Glutamatergic neuron (in vitro differentiated cells): ENCODE data around the gene TOMM20. TPM values are rescaled to one million over a fixed set of nuclear protein-coding genes. Genes with fewer than 3 reads are reported as not detected.
"Not testable (repeated sequence)": the region's sequence is repeated elsewhere in the genome, so short reads cannot be mapped to it uniquely, and the experiment has no call there.

Experiments used
- DNase-seq: peaks from one replicate; pipeline ENCODE4 v3.0.0; 2022
- H3K27ac Mint-ChIP-seq: one replicate; pipeline ENCODE4 v1.8.0; 2020; ENCODE audit warnings: mild to moderate bottlenecking, mixed read lengths, inconsistent platforms; ENCODE audit not compliant: unreplicated experiment
- H3K27me3 Mint-ChIP-seq: one replicate; pipeline ENCODE4 v1.8.0; 2020; ENCODE audit warnings: mild to moderate bottlenecking, moderate library complexity, mixed read lengths, inconsistent platforms; ENCODE audit not compliant: unreplicated experiment
- H3K36me3 Mint-ChIP-seq: one replicate; pipeline ENCODE4 v1.8.0; 2020; ENCODE audit warnings: mild to moderate bottlenecking, mixed read lengths, inconsistent platforms; ENCODE audit not compliant: unreplicated experiment
- H3K4me1 Mint-ChIP-seq: one replicate; pipeline ENCODE4 v1.8.0; 2020; ENCODE audit warnings: mild to moderate bottlenecking, low read depth, mixed read lengths, inconsistent platforms; ENCODE audit not compliant: unreplicated experiment
- H3K4me3 Mint-ChIP-seq: one replicate; pipeline ENCODE4 v1.8.0; 2020; ENCODE audit warnings: mild to moderate bottlenecking, mixed read lengths, inconsistent platforms; ENCODE audit not compliant: unreplicated experiment
- H3K9me3 Mint-ChIP-seq: one replicate; pipeline ENCODE4 v1.8.0; 2020; ENCODE audit warnings: mild to moderate bottlenecking, moderate library complexity, mixed read lengths, inconsistent platforms; ENCODE audit not compliant: unreplicated experiment
- total RNA-seq: library from RNA; stranded (reverse); fragmentation: NEBNext Ultra II Directional; extraction: Animal tissue kit (Norgen Biotek cat#: 25700); gene quantifications from one replicate; pipeline ENCODE4 v1.2.1, GENCODE V29; 2021; ENCODE audit not compliant: unreplicated experiment
- TF ChIP-seq, protein P1 (sequence below): fragments of 200-600 bp; sonication (generic); IDR thresholded peaks from one replicate; pipeline ENCODE4 v1.5.0; 2021; ENCODE audit not compliant: partially characterized antibody, unreplicated experiment

Gene TOMM20
- total RNA-seq, 1 donor from 2014 or later: 166 TPM

DNA sequence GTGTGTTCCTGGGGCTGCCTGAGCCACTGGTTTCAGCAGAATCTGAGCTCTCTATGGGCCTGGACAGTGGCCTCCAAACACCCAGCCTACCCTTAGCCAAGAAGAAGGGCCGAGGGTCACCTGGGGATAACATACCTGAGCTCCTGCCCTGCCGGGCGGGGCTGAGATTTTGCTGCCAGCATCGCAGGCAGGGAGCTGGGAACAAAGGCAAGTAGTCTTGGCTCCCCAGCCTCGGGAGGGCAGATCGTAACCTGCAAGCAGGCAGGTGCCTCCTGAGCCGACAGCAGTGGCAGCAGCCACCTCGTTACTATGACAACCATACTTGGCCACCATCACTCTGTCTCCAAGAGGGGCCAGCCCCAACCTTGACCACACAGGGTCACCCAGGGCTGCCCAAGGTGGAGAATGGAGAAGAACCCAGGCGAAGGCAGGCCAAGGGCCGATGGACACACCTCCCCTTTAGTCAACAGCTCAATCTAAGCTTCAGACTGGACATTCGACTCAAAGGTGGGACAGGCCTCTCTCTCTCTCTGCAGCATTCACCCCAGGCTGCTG lies 54.6 kb downstream of the TOMM20 start:
- no peak for DNase-seq
- no peak overlapping the region for H3K27ac Mint-ChIP-seq

DNA sequence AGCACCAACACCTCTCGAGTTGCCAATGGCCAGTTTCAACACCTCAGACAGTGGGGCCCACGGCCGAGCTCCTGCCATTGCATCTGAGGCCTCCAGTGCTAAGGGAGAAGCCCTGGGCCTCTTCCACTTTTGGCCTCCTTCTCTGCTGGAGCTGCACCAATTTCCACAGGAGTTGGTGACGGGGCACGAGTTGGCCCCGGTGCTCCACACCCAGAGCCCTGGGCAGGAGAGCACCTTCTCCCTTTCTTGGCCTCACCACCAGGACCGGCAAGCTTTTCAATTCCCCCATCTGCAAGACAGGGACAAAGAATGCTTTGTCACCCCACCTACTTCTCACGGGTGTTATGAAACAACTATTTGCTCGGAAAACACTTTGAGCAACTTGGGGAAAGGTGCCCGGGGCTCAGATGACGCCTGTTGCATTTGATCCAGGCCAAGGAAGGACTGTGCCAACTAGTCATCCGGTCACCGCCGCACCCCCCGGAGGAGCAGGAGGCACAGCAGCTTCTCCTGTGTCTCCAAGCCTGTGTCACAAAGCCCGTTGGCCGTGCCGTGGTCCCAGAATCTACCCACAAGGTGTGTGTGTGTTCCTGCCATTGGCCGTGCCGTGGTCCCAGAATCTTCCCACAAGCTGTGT lies 55.2 kb downstream of the TOMM20 start:
- no peak overlapping the region for H3K27ac Mint-ChIP-seq
- H3K4me1 Mint-ChIP-seq: peaks cover 19% of the 10 kb centered on the region
- no peaks in the 10 kb centered on the region for H3K9me3 Mint-ChIP-seq
- no peak overlapping the region for H3K4me3 Mint-ChIP-seq
- no peak for DNase-seq
- no peaks in the 10 kb centered on the region for H3K36me3 Mint-ChIP-seq
- TF ChIP-seq, protein P1, sequence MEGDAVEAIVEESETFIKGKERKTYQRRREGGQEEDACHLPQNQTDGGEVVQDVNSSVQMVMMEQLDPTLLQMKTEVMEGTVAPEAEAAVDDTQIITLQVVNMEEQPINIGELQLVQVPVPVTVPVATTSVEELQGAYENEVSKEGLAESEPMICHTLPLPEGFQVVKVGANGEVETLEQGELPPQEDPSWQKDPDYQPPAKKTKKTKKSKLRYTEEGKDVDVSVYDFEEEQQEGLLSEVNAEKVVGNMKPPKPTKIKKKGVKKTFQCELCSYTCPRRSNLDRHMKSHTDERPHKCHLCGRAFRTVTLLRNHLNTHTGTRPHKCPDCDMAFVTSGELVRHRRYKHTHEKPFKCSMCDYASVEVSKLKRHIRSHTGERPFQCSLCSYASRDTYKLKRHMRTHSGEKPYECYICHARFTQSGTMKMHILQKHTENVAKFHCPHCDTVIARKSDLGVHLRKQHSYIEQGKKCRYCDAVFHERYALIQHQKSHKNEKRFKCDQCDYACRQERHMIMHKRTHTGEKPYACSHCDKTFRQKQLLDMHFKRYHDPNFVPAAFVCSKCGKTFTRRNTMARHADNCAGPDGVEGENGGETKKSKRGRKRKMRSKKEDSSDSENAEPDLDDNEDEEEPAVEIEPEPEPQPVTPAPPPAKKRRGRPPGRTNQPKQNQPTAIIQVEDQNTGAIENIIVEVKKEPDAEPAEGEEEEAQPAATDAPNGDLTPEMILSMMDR: no peak
- peaks cover 5% of the 10 kb centered on the region for H3K27me3 Mint-ChIP-seq

More for the DNA sequence above, 54.6 kb downstream of the TOMM20 start:
- Mint-ChIP-seq H3K9me3 (no peaks in the 10 kb centered on the region), H3K27me3 (peaks cover 5% of the 10 kb centered on the region), H3K4me1 (peaks cover 19% of the 10 kb centered on the region), H3K36me3 (no peaks in the 10 kb centered on the region), H3K4me3 (no peak overlapping the region)
- TF ChIP-seq, protein P1: no peak

DNA sequence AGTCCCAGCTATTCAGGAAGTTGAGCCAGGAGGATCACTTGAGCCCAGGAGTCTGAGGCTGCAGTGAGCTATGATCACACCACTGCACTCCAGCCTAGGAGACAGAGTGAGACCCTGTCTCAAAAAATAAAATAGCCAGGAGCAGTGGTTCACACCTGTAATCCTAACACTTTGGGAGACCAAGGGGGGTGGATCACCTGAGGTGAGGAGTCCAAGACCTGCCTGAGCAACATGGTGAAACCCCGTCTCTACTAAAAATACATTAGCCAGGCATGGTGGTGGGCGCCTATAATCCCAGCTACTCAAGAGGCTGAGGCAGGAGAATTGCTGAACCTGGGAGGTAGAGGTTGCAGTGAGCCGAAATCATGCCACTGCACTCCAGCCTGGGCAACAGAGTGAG lies 56.1 kb downstream of the TOMM20 start:
- H3K4me1 Mint-ChIP-seq: peaks cover 19% of the 10 kb centered on the region
- H3K27me3 Mint-ChIP-seq, H3K27ac Mint-ChIP-seq, H3K36me3 Mint-ChIP-seq, H3K9me3 Mint-ChIP-seq, H3K4me3 Mint-ChIP-seq, DNase-seq: not testable (repeated sequence)

- no peak for DNase-seq
- TF ChIP-seq, protein P1: no peak
- no peaks in the 10 kb centered on the region for H3K36me3 Mint-ChIP-seq
- H3K4me3 Mint-ChIP-seq: no peak overlapping the region
- peaks cover 19% of the 10 kb centered on the region for H3K4me1 Mint-ChIP-seq
- peaks cover 5% of the 10 kb centered on the region for H3K27me3 Mint-ChIP-seq
- no peaks in the 10 kb centered on the region for H3K9me3 Mint-ChIP-seq
- H3K27ac Mint-ChIP-seq: no peak overlapping the region
These were observed 56.5 kb downstream of the TOMM20 start for GRCh38 chr1:235072096-235072495.

DNA sequence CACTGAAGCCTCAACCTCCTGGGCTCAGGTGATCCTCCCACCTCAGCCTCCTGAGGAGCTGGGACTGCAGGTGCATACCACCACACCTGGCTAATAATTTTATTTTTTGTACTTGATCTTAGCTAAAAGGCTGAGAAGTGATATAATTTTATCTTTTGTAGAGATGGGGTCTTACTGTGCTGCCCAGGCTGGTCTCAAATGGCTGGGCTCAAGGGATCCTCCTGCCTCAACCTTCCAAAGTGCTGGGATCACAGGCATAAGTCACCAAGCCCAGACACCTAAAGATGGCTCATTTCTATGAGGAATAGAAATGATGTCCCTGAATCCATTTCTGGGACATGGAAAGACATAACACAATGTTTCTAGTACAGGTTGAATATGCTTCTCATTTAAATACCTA lies 57.8 kb downstream of the TOMM20 start:
- no peak overlapping the region for H3K27ac Mint-ChIP-seq
- DNase-seq: no peak
- no peaks in the 10 kb centered on the region for H3K36me3 Mint-ChIP-seq
- H3K4me3 Mint-ChIP-seq: no peak overlapping the region
- H3K4me1 Mint-ChIP-seq: peaks cover 19% of the 10 kb centered on the region
- TF ChIP-seq, protein P1: no peak
- no peaks in the 10 kb centered on the region for H3K9me3 Mint-ChIP-seq
- peaks cover 3% of the 10 kb centered on the region for H3K27me3 Mint-ChIP-seq
